Posterior cingulate gyrus (tissue), 11 donors: ENCODE data around the gene KCNS3.
A peak's percentile ranks its signal among the peaks of the same experiment; 100 is the strongest.

Source experiments
- DNase-seq, 10 donors: peaks; one replicate each; pipeline versions ENCODE4 v3.0.0 to v3.0.0-alpha.2; 2020 to 2021; ENCODE audit warnings: mixed read lengths in 3 of 10
- intact Hi-C: fragments of 100-400 bp; cut with DNase I; formaldehyde crosslinking; loops from one replicate; pipeline ENCODE4 v1.15.1; 2023

Gene KCNS3

GRCh38 chr2:17878281-17879136 is at the start of gene KCNS3:
Gene KCNS3, plus strand, starts transcription at chr2:17878667. Its CDS starts 52,342 bp downstream, at chr2:17931009.
- intact Hi-C loops, result no loop called here
- DNase-seq, result peak in 2 of 10 donors; percentile 16 to 60

- intact Hi-C loops, result loop anchor here (5.0 kb wide), 1 partner anchor 113 kb away; no protein-coding TSS in a partner anchor
- peak; percentile 63 to 97 (median 82) for DNase-seq
Measured at GRCh38 chr2:17830053-17831034, 48.1 kb upstream of the KCNS3 start.

DNA sequence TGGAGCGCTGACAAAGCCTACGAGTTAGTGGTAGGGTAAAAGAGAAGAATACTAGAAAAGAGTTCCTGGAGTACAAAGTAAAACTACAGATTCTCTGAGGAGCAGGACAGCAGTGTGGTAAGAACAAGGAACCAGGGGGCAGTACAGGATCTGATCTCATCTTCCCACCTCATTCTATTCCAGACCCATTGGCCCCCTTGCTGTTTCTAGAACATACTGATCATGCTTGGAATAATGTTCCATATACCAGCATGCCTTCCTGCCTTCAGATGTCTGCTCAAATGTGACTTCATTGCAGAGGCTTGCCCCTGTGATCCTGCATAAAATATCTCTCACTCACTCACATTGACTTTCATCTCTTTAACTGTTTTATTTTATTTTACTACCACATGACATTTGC is 43.0 kb upstream of the KCNS3 start:
- intact Hi-C loops, result no loop called here
- no peak for DNase-seq

GRCh38 chr2:17839959-17840358 is 38.5 kb upstream of the KCNS3 start:
- no peak for DNase-seq
- intact Hi-C loops, result no loop called here

- DNase-seq, result no peak
- intact Hi-C loops, result no loop called here
Measured at GRCh38 chr2:17843457-17843856, 35.0 kb upstream of the KCNS3 start.

DNA sequence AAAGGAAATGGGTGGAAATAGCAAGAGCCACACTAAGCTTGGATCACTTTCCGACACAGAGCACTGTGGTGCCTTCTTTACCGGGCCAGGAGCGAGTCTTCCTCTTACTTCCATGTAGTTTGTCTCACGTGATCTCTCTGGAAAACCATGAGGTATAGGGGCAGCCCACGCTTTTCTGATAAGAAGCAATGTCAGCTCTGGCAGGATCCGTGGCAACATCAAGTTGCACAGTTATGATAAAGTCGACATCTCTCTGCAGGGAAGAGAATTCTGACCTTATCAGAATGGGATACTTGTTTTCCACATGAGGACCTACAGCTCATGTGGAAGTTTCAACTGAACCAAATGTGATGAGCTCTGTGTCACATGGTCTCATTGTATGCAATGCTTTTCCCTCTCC is 32.7 kb upstream of the KCNS3 start:
- intact Hi-C loops, result no loop called here
- DNase-seq, result no peak

DNA sequence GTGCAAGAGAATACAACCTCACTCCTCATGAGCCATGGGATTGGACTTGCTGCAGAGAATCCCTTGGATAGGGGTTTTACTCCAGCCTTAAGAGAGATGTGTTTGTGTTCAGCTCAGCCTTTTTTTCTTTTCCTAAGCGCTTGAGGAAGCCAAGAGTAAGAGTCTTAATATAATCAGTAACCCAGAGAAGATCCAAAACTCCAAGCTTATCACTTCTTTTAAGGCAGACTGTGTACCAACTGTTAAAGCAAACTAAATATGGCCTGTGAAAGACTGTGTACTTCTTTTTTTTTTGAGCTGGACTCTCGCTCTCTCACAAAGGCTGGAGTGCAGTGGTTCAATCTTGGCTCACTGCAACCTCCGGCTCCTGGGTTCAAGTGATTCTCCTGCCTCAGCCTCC is 31.8 kb upstream of the KCNS3 start:
- DNase-seq, result no peak
- intact Hi-C loops, result no loop called here

GRCh38 chr2:17847236-17847635 is 31.2 kb upstream of the KCNS3 start:
- intact Hi-C loops, result no loop called here
- DNase-seq, result no peak

DNA sequence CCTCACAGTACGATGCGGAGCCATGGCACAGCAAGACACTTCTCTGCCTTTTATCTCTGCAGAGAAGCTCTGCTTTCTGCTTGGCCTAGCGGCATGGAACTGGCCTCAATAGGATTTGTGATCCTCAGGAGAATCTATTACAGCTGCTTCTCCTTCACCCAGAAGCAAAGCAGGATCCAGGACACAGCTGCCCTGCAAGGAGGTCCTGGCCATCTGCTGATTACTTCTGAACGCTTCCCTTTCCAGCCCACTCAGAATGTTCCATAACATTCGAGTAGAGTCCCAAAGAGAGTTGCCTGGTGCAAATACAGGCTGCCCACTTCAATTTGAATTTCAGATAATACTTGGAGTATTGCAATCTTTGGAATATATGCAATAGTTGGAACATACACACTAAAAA is 29.2 kb upstream of the KCNS3 start:
- intact Hi-C loops, result no loop called here
- DNase-seq, result no peak

- intact Hi-C loops, result loop anchor here (2.0 to 5.0 kb wide), 2 partner anchors 299 to 327 kb away; no protein-coding TSS in a partner anchor
- DNase-seq, result no peak
Measured at GRCh38 chr2:17850151-17850550, 28.3 kb upstream of the KCNS3 start.

GRCh38 chr2:17851731-17852585 is 26.5 kb upstream of the KCNS3 start:
- intact Hi-C loops, result loop anchor here (1.0 to 5.0 kb wide), 3 partner anchors 297 to 526 kb away; no protein-coding TSS in a partner anchor
- DNase-seq, result peak; percentile 20 to 91 (median 66)

DNA sequence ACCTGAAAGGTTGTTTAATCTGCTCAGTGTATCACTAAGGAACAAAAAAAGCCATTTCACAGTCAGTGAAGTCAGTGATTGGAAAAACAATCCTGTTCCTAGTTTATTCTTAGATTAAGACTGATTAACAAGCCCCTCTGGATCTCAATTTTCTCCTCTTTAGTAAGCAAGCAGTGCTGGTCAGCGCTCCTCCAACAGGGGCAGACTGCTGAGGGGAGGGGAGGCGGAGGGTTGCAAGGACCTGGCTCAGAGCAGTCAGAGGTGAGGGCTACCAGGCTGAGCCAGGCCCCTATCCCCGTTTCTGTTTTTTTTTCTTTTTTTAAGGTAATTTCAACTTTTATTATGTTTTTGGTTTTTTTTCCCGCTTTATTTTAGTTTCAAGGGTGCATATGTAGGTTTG is 24.7 kb upstream of the KCNS3 start:
- intact Hi-C loops, result loop anchor here (5.0 kb wide), 1 partner anchor 324 kb away; no protein-coding TSS in a partner anchor
- DNase-seq, result no peak

GRCh38 chr2:17857021-17857420 is 21.4 kb upstream of the KCNS3 start:
- DNase-seq, result peak in 5 of 10 donors; percentile 8 to 85 (median 26)
- intact Hi-C loops, result no loop called here

GRCh38 chr2:17858064-17858463 is 20.4 kb upstream of the KCNS3 start:
- DNase-seq, result no peak
- intact Hi-C loops, result no loop called here

GRCh38 chr2:17863539-17863938 is 14.9 kb upstream of the KCNS3 start:
- DNase-seq, result no peak
- intact Hi-C loops, result no loop called here

- DNase-seq, result no peak
- intact Hi-C loops, result no loop called here
Measured at GRCh38 chr2:17864676-17865075, 13.8 kb upstream of the KCNS3 start.

- intact Hi-C loops, result no loop called here
- no peak for DNase-seq
Measured at GRCh38 chr2:17867133-17867532, 11.3 kb upstream of the KCNS3 start.

DNA sequence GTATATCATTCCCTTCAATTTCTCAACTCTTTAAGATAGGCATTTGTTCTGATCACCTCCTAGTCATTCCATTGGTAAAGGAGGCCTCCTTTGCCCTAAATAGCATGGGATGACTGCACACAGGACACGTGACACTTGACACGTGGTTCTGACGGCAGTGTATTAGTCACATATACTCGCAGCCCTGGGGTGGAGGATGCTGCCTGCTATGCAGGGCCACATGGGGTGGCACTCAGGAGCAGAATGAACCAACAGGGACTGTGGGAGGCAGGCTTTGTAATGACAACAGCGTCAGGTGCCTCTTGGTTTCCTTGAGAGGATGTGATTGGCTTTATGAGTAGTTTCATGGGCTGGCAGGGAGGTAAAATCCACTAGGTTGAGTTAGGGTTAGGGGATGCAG is 9.3 kb upstream of the KCNS3 start:
- no peak for DNase-seq
- intact Hi-C loops, result no loop called here

DNA sequence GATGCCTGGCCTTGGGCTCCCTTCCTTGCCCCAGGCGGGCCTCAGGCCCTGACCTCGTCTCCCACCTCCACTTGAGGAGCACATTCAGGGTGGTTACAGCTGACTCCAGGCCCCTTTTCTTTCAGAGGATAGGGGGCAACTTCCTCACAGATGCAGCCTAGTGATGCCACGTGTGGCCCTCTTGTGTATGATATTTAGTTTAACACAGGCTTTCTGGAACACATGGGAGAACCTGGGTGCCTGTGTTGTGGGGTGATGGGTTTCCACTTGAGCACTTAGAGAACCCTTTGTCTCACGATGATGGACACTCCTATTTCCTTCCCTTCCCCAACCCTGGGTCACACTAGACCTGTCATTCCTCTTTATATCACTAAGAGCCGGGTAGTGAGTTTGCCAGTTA is 6.8 kb upstream of the KCNS3 start:
- no peak for DNase-seq
- intact Hi-C loops, result no loop called here

GRCh38 chr2:17873021-17873420 is 5.4 kb upstream of the KCNS3 start:
- intact Hi-C loops, result no loop called here
- DNase-seq, result no peak
